T-helper 22 cell (primary cell): ENCODE data around the gene SYTL1.
A peak's percentile ranks its signal among the peaks of the same experiment; 100 is the strongest.
"Not testable (repeated sequence)": the region's sequence is repeated elsewhere in the genome, so short reads cannot be mapped to it uniquely, and the experiment has no call there.

Experiments
- DNase-seq: peaks from one replicate; pipeline ENCODE4 v3.0.0-alpha.2; 2020; ENCODE audit warnings: low read depth

SYTL1 gene

DNA sequence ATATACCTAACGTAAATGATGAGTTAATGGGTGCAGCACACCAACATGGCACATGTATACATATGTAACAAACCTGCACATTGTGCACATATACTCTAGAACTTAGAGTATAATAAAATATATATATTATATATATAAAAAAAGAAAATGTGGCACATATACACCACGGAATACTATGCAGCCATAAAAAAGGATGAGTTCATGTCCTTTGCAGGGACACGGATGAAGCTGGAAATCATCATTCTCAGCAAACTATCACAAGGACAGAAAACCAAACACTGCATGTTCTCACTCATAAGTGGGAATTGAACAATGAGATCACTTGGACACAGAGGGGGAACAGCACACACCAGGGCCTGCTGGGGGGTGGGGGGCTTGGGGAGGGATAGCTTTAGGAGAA lies 43.0 kb downstream of the SYTL1 start:
- DNase-seq, result not testable (repeated sequence)

DNA sequence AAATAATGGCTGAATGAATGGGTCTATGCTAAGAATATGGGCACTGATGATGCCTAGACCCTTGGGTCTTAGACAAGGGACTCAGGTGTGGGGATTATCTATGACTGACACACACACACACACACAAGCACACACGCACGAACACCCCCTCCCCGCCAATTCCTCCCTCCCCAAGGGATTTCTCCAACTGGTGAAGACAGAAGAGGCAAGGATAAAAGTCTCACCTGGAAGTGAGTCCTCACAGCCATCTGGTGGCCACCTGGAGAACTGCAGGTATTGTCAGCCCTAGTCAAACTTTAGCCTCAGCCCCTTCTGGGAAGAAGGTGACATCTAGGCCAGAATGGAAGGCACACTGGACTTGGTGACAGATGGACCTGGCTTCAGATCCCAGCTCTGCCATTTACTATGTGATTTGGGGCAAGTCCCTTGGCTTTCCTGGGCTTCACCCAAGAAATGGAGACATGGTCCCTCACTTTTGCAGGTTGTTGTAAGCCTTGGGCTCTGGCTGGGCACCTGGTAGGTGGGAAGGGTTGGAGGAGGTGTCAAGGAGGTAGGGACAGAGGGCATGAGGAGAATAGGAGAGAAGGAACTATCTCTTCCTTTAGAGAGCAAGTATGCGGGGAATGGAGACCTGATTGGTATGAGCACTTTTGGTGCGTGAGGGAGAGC lies 46.6 kb downstream of the SYTL1 start:
- peak; percentile 41 for DNase-seq

DNA sequence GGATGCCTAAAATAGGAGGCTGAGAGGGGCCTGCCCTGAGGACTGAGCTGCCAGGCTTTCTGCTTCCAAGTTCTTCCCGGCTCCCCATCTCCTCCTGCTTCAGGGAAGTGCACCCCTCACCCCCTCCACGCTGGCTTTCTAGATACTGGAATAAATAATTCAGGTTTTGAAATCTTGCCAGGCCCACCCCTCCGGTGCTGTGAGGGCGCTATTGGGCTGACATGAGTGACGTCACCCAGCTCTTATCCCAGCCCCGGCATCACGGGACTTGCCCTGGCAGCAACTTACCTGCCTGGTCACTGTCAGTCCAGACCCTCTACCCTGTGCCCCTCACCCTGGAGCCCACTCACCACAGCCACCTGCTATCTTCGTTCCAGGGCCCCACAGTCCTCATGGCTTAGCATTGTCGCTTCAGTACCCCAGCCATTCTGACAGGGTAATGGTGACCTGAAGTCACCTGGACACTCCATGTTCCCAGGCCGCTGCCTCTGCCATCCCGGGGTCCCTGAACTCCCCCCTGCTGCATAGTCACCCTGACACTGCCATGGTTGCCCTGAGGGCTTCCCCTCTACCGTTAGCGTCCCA lies 49.8 kb downstream of the SYTL1 start:
- DNase-seq, result no peak

DNA sequence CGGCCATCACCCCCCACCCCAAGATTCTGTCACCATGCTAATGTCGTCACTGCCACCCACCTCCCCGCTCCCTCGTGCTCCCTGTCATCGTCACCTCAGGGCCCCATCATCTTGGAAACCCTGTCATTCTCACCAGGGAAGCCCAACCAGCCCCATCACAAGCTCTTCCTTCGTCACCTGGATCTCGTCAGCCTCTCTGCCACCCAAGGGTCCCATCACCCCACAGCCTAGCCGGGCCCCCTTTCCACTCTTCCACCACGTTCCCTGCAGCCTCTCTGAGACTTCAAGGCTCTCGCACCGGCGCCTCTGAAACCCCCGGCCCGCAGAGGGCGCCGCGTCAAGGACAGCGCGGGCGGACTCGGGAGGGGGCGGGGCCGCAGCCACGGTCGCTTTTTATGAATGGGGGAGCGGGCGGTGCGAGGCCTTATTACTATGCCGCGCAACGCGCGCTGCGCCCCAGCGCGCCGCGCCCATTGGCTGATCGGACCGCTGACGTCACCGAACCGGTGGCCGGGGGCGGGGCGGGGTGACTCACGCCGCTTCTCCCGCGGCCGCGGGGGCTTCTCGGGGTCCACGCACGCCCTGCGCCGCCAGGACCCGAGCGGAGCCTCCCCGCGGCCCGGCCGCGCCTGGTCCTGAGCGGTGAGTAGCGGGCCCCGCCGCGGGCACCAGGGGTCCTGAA lies 50.4 kb downstream of the SYTL1 start, which contains the start of gene GPR3:
Gene GPR3 (plus strand): TSS at position 527 of the 682 bp plus-strand sequence. CDS start 1,177 bp downstream, outside the sequence.
- DNase-seq, result peak; percentile 89

DNA sequence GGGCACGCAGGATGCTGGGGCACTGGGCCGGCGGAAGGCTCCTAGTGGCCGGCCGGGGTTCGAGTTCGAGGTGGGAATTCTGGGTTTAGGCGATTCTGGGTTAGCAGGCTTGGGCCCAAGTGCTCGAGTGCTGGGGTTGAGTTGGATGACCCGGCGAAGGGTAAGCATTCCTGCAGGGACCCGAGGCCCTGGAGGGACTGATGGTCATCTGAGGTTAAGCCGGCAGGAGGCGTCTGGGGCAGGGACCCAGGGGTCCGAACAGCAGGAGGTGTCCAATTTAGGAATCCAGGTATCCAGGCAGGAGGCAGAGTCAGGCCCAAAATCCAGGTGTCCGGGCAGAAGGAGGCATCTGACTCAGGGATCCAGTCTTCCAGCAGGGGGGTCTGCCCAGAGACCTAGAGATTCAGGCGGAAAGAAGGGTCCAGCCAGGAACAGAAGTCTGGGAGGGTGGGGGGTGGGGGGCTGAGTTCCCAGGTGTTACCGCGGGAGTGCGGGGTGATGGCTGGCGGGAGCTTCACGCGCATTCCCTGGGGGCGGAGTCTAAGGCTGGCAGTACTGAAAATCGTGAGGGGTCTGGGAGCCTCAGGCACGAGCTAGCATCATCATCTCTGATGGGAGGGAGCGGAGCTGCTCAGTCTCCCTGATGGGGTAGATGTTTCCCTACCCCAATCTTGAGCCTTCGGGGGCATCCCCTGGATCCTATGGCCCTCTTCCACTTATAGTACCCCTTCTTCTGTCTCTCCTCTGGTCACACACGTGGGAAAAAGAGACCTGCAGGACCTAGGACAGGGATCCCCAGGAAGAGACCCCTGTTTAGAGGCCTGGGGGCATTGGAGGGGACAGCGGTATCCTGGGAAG lies 51.2 kb downstream of the SYTL1 start:
- no peak for DNase-seq

DNA sequence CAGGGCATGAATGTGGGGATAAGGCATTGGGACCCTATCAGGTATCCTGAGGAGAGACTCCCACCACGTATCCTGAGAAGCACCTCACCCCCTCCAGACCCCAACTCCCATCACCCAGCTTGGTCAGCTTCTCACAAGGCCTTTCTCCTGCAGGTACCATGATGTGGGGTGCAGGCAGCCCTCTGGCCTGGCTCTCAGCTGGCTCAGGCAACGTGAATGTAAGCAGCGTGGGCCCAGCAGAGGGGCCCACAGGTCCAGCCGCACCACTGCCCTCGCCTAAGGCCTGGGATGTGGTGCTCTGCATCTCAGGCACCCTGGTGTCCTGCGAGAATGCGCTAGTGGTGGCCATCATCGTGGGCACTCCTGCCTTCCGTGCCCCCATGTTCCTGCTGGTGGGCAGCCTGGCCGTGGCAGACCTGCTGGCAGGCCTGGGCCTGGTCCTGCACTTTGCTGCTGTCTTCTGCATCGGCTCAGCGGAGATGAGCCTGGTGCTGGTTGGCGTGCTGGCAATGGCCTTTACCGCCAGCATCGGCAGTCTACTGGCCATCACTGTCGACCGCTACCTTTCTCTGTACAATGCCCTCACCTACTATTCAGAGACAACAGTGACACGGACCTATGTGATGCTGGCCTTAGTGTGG lies 51.9 kb downstream of the SYTL1 start:
- DNase-seq, result no peak

DNA sequence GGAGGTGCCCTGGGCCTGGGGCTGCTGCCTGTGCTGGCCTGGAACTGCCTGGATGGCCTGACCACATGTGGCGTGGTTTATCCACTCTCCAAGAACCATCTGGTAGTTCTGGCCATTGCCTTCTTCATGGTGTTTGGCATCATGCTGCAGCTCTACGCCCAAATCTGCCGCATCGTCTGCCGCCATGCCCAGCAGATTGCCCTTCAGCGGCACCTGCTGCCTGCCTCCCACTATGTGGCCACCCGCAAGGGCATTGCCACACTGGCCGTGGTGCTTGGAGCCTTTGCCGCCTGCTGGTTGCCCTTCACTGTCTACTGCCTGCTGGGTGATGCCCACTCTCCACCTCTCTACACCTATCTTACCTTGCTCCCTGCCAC lies 52.4 kb downstream of the SYTL1 start:
- DNase-seq, result no peak

DNA sequence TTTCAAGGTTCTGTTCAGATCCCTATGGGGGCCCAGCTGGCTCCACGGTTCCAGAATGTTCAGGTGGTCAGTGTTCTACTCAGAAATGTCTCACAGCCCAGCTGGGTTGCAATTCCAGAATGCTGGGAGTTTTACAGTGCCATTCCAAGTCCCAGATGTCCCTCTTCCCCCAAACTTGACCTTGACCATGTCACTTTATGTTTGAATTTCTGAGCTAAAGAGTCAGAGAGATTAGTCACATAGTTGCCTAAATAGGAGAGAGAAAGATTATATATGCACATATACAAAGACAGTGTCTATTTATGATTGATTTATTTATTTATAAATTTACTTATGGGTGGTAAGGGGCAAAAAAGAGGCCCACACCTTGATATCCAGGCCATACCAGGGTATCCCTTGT lies 53.1 kb downstream of the SYTL1 start:
- no peak for DNase-seq

DNA sequence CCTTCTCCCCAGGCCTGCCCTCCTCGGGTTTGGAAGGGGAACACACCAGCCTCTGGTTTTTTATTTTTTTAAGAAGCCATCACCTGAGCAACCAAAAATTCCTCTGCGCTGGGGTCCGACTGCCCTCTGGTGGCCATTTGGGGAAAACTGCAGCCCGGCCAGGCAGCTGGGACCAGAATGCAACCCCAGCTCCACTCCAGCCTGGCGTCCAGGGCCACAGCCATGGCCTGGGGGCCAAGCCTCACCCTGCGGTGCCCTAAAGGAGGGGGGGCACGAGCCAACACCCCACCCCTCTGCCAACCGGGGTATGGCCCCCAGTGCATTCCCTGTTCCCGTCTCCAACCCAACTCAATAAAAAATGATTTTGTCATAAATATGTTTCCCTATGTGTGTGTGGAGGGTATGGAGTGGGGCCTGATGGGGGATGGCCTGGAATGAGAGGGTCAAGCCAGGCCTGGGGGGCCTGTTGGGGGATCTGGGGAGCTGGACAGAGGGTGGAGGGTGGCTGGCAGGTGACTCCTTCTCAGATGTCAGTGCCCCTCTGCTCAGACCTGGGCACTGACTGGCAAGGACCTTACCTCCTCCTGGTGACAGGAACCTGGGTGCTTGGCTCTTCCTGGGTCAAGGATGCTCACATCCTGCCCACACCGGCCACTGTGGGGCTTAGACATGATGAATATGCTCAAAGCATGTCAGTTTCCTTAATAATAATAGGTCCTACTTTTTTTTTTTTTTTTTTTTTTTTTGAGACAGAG lies 53.8 kb downstream of the SYTL1 start:
- peak; percentile 58 for DNase-seq

DNA sequence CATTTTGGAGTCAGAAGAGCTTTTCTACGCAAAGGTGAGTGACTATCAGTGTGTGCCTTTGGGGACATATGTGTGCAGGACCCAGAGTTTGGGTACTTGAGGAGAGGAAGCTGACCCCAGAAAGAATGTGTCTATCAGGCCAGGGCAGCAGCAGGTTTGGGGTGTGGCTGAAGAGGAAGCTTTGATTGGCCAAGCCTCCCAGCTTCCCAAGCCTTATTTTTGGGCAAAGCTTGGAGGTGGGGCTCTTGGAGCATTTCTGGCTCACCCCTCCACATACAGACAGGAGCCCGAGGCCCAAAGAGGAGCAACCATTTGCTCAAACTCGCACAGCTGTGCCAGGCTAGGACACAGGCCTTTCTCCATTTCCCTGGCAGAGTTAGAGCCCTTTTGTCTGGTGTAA lies 55.3 kb downstream of the SYTL1 start:
- no peak for DNase-seq

DNA sequence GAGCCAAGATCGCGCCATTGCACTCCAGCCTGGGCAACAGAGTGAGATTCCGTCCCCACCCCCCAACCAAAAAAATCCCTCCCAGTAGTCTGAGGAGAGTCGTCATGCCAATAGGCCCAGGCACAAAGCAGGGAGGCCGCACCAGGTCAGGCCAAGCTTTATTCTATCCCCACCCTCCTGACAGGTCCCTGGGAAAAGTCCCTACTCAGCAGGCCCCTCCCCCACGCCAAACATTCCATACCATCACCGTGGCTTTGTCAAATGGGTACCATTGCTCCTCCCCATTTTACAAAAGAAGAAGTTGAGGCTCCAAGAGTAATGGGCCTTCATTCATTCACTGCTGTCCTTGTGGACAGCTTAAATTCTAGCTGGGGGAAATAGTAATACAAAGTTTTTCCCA lies 55.9 kb downstream of the SYTL1 start:
- no peak for DNase-seq

DNA sequence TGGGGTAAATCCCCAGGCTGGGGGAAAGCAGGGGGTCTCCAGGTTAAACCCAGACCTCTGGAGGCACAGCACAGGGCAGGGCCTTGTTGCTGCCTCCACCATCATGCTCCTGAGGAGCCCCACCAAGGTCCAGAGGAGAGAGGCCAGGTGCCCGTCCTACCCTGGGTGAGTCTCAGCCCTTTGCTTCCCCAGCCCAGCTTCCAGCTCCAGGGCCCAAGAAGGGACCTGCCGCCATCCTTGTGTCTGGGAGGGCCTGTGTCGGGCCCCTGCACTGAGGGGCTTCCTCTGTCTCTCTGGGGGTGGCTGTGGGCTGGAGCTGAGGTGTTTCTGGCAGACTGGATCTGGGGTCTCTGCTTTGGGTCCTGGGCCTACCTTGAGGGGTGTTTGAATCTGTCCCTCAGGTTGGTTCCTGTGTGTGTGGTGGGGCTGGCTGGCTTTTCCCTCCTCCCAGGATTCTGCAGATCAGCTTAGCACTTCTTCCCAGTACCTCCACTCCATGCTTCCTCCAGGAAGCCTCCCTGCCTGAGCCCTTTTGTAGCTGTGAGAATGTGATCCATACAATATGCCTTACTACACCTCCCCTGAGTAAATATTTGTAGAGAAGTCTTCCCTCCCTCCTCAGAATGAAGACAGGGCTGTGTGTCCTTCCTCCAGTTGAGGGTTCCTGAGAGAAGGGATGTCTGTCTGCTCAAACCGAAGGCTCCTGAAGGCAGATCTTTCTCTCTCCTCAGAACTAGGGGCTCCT lies 56.8 kb downstream of the SYTL1 start:
- no peak for DNase-seq

DNA sequence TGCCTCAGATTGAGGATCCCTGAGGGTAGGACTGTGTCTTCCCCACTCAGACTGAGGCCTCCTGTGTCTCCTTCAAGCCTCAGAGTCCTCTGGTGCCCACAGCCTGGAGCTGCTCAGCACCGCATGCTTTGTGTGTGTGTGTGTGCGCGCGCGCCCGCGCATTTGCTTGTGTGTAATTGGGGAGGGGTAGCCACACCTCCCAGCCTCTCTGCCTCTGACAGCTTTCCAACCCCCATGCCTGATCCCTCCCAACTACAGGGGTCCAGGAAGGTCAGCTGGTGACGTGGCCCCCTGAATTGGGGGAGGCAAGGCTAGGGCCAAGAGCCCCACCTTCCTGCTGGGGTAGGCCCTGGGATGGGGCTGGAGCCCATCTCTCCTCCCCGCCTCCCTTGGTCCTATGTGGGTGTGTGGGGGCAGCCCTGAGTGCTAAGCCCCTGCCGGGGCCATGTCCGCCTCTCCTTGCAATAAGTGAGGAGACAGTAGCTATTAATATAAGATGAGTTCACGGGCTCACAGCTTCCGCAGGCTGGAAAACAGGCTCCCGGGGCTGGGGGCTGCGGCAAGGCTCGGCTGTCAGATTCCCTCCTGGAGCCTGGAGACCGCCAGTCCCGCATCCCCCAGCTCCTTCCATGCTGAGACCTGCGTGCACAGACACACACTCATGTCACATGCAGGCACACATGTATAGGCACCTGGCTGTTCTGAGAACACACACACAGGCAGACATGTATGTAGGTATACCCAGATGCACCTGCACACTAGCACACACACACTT lies 57.6 kb downstream of the SYTL1 start:
- no peak for DNase-seq

DNA sequence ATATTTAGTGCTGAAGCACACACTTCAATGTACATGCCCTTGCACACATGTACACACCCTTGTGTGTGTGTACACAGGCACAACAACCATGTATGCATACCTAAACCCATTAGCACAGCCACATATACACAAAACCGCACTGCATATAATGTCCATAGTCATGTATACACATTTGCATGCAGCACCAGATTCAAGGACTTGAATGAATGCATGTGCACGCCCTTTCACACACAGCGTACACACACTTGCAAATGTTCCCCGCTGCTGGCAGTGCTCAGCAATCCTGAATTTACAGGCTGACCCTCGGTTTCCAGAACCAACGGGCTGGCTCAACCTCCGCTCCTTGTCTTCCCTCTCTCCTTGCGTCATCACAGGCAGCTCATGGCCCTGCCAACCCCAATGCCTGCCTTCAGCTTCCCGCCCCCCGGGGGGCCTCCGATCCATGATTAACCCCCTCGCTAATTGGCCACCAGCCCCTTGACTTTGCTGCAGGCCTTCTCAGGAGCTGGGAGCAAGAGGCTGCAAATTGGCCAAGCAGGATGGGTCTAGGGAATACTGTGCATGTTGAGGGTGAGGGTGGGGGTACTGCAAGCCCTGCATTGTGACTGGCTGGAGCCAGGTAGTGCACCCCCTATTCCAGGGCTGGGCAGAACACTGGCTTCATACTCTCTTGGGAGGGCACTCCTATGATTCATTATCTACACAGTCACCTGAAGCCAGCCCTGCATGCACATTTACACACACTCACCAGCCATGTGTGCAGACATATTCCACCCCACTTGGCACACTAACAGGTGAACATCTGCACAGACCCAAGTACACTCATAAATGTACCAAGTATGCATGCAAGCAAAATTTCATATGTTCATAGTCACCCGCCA lies 58.5 kb downstream of the SYTL1 start:
- DNase-seq, result no peak

DNA sequence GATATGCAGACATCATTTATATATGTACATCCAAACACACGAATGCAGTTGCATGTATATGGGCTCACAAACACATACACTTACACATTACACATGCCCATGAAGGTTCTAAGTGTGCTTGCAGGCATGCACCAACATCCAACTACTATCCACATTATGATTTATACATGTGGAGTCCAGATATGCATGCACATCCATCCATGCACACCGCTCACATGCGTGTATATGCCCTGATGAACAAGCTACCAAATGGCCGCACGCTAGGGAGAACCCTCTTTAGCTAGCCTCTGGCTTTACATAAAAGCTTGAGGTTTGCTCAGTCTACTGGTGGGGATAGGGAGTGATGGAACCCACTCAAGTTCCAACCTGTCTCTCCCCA lies 59.1 kb downstream of the SYTL1 start:
- DNase-seq, result no peak

DNA sequence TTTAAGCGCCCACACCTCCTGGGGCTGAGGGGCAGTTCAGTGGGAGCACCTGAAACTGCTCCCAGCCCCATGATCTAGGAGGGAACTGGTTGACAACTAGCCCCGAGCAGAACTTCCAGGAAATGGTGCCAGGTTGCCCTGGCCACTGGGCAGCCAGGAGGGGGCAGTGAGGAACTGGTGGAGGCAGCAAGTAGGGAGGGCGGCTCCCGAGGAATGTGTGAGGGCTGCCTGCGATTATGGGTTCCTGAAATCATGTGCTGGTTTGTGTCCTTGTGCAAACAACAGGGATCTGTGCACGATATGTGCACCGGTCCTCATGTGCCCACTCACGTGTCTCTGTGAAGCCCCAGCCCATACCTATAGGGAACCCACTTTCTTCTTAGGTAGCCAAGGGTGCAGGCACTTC lies 60.5 kb downstream of the SYTL1 start:
- DNase-seq, result no peak

DNA sequence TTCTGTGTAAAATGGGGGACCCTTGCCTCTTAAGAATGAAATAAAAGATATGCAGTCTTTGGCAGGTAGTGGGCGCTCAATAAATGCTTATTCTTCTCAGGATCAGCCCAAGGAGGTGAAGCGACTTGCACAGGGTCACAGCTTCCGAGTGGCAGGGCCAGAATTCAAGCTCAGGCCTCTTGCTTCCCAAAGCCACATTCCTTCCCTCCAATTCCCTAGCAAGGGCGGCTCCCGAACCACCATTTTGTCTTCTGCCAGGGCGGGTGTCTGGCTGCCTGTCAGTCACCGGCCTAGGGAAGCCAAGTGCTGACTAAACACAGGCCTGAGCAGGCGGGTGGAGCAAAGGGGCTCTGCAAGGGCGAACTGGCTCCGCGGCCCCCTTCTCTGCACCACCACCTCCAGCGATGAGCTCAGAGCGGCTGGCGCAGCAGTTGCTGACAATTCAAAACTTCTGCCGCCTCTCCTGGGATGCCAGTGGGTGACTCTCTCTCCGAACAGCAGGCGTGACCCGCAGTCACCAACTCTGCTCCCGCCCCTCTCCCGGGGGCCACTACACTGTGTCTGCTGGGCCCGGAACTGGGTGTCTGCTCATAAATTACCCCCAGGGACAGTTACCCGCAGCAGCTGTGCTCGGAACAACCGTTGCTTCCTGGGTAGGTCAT lies 61.4 kb downstream of the SYTL1 start:
- DNase-seq, result no peak
